Stimulated activated CD4-positive, alpha-beta T cell treated with anti-CD3 and anti-CD28 coated beads, Interleukin-15, amount 100 ng/mL, for 1 hour (primary cell): ENCODE measurements around the gene CCDC144A.
"Not testable (repeated sequence)": the region's sequence is repeated elsewhere in the genome, so short reads cannot be mapped to it uniquely, and the experiment has no call there.

Source experiments
- DNase-seq, 2 donors: peaks; one replicate each; pipeline ENCODE4 v3.0.0-alpha.2; 2020; ENCODE audit warnings: low read depth in 1 of 2, low spot score in 1 of 2

Gene CCDC144A

GRCh38 chr17:16818821-16819683 lies 129.0 kb downstream of the CCDC144A start:
- DNase-seq, result no peak

- no peak for DNase-seq
These were observed 130.3 kb downstream of the CCDC144A start for GRCh38 chr17:16820161-16820877.

- no peak for DNase-seq
These were observed 131.0 kb downstream of the CCDC144A start for GRCh38 chr17:16820979-16821543.

- DNase-seq, result not testable (repeated sequence)
These were observed 132.1 kb downstream of the CCDC144A start for GRCh38 chr17:16822133-16822532.

- not testable (repeated sequence) for DNase-seq
These were observed 133.8 kb downstream of the CCDC144A start for GRCh38 chr17:16823768-16824406.
